ENCODE data around the gene MEIS3.

DNA sequence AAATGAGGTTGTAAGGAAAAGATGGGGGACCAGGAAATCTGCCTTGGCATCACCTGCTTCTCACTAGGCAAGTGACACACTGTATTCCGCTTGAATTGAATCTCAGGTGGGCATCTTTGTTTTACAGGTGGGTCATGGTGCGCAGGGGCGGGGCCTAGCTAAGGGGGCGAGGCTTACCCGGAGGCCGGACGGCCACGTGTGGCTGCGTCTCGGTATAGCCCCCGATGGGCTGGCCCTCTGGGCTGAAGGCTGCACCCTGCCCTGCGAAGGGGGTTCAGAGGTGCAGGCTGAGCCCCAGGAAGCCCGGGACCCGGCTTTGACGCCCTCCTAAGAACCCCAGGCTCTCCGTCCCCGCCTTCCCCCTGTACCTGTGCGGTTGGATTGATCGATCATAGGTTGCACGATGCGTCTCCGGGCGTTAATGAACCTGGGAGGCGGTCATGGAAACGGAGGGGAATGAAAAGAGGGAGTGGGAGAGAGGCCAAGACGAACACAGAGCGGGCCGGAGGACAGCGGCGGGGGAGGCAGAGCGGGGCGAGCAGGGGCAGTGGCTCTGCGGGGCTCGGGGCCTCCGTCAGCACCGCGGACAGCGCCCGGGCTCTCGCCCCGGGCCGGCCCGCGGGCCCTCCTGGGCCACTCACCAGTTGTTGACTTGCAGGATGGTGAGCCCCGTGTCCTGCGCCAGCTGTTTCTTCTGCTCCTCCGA, 12.5 kb downstream of the MEIS3 start:
- no peak for TF ChIP-seq EZH2 (IDR thresholded peaks at IDR 0.05; ENCODE audit: low read length, unreplicated experiment)
- TF ChIP-seq, protein P1, sequence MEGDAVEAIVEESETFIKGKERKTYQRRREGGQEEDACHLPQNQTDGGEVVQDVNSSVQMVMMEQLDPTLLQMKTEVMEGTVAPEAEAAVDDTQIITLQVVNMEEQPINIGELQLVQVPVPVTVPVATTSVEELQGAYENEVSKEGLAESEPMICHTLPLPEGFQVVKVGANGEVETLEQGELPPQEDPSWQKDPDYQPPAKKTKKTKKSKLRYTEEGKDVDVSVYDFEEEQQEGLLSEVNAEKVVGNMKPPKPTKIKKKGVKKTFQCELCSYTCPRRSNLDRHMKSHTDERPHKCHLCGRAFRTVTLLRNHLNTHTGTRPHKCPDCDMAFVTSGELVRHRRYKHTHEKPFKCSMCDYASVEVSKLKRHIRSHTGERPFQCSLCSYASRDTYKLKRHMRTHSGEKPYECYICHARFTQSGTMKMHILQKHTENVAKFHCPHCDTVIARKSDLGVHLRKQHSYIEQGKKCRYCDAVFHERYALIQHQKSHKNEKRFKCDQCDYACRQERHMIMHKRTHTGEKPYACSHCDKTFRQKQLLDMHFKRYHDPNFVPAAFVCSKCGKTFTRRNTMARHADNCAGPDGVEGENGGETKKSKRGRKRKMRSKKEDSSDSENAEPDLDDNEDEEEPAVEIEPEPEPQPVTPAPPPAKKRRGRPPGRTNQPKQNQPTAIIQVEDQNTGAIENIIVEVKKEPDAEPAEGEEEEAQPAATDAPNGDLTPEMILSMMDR (conservative IDR thresholded peaks at IDR 0.05; ENCODE audit: low read depth, low read length): no peak

All from PC-3 (cell line).